ENCODE measurements around the gene TBC1D10A.

Gene TBC1D10A

DNA sequence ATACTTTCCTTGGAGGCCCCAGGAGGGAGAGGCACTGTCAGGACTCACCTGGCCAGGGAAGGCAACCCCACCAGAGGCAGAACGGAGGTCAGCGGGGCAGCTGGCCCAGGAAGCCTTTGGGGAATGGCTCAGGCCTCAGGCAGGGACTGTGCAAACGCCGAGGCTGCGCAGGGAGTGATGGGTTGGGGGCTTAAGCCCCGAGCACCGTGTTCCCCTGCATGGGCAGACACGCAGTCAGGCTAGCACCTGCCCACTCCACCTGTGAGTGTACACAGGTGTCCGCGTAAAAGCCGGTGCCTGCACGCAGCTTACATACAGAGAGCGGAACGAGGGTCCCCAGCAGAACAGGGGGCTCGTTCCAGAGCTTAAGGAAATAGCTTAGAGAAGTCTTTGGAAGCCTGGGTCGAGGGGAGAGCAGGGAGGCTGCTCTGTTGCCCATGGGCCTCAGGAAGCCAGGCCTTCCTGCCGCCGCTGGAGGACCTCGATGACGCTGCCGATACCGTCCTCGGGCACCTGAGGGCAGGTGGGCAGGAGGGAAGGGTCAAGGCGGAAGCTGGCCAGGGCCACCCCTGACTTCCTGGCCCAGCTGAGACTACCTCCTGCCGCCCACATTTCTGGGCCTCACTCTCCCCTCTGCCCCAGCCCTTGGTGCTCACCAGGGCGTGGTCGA lies 41.4 kb downstream of the TBC1D10A start:
- DNase-seq = no peak

DNA sequence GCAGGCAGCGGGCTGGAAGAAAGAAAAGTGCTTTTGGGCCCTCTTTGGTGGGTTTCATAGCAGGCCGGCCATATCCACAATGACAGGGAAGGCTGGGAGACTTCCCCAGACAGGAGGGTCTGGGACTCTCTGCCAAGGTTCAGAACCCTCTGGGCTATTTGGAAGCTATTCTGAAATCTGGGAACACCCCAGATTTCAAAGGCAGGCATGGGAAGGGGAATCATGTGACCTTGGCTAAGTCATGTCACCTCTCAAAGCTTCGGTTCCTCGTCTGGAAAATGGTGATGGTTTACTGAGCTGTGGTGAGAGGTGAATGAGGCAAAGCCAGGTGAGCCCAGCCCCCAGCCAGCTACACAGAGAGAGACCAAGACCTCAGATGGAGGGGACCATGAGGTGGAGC lies 42.1 kb downstream of the TBC1D10A start:
- no peak for DNase-seq

GRCh38 chr22:30284172-30284571 lies 42.6 kb downstream of the TBC1D10A start:
- no peak for DNase-seq

- DNase-seq = no peak
These were observed 43.4 kb downstream of the TBC1D10A start for GRCh38 chr22:30283342-30283741.

GRCh38 chr22:30282616-30283046 lies 44.1 kb downstream of the TBC1D10A start:
- no peak for DNase-seq

DNA sequence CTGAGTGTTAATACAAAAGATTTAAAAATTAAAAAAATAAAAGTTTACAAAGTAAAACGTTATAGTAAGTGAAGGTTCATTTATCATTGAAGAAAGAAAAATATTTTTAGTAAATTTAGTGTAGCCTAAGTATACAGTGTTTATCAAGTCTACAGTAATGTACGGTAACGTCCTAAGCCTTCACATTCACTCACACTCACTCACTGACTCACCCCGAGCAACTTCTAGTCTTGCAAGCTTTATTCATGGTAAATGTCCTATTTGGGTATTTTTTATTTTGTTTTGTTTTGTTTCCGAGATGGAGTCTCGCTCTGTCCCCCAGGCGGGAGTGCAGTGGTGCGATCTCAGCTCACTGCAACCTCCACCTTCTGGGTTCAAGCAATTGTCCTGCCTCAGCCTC lies 46.2 kb downstream of the TBC1D10A start:
- no peak for DNase-seq

DNA sequence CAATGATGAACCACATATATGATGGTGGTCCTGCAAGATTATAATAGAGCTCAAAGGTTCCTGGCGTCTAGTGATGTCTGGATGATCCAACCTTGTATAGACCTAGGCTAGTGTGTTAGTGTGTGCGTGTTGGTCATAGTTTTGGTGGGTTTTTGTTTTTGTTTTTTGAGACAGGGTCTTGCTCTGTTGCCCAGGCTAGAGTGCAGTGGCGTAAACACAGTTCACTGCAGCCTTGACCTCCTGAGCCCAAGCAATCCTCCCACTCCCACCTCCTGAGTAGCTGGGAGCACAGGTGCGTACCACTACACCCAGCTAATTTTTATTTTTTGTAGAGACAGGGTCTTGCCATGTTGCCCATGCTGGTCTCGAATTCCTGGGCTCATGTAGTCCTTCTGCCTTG lies 46.8 kb downstream of the TBC1D10A start:
- DNase-seq = no peak

GRCh38 chr22:30279046-30279788 lies 47.5 kb downstream of the TBC1D10A start:
- no peak for DNase-seq

GRCh38 chr22:30277547-30278344 lies 49.0 kb downstream of the TBC1D10A start:
- no peak for DNase-seq

GRCh38 chr22:30276039-30276438 lies 50.7 kb downstream of the TBC1D10A start:
- DNase-seq = peak in 1 of 6 experiments; percentile 15

DNA sequence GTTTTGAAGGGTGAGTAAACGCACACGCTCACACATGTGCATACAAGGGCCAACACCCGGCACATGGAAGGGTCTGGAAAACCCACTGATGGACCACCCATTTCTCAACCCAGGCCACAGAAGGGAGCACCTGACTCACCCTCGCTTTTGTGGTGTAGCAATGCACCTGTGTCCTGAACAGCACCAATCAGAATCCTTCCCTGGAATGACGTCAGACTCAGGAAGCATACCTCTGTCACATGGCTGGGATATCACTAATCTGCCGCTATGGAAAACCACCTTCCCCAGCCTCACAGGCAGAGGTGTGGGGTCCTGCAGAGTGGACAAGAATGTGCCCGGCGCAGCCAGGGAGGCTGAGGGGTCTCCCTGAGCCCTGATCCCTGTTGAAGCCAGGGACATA lies 51.1 kb downstream of the TBC1D10A start:
- DNase-seq = peak in 2 of 6 experiments; percentile 18 to 25

- DNase-seq = no peak
These were observed 52.3 kb downstream of the TBC1D10A start for GRCh38 chr22:30274437-30274812.

DNA sequence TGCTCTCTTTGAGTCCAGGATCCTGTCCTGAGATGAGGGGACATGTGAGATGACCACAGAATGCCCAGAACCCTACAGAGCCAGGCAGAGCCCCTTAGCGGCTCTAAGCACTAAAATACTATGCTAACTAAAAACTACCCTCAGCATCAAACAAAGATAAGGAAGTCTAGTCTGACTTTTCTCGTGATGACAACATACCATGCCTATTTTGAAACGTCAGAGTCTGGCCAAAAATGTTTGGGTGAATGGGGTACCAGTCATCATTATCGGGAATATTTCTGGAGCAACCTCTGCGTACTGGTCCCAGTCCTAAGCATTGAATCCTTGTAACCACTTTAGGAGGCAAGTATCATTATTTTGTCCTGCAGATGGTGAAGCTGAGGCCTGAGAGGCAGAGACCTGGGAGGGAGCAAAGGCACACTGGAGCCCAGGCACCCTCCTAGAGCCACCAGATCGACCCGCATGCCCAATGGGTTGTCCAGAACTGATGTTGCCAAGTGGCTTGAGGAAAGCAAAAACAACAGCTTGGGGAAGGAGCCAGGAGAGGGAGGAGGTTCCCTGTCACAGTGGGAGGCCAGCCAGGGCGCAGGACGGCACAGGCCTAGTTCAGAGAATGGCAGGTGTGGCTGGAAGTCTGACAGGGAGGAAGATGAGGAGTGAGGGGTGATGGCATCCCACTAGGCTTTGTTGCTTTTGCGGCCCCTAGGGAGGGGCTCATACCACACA lies 52.9 kb downstream of the TBC1D10A start:
- no peak for DNase-seq

- DNase-seq = no peak
These were observed 53.8 kb downstream of the TBC1D10A start for GRCh38 chr22:30272781-30273601.

GRCh38 chr22:30270832-30271231 lies 55.9 kb downstream of the TBC1D10A start:
- DNase-seq = no peak

- no peak for DNase-seq
These were observed 58.4 kb downstream of the TBC1D10A start for GRCh38 chr22:30268331-30268730.

- DNase-seq = peak; percentile 32 to 60 (median 45)
These were observed 59.1 kb downstream of the TBC1D10A start for GRCh38 chr22:30267382-30268302.

DNA sequence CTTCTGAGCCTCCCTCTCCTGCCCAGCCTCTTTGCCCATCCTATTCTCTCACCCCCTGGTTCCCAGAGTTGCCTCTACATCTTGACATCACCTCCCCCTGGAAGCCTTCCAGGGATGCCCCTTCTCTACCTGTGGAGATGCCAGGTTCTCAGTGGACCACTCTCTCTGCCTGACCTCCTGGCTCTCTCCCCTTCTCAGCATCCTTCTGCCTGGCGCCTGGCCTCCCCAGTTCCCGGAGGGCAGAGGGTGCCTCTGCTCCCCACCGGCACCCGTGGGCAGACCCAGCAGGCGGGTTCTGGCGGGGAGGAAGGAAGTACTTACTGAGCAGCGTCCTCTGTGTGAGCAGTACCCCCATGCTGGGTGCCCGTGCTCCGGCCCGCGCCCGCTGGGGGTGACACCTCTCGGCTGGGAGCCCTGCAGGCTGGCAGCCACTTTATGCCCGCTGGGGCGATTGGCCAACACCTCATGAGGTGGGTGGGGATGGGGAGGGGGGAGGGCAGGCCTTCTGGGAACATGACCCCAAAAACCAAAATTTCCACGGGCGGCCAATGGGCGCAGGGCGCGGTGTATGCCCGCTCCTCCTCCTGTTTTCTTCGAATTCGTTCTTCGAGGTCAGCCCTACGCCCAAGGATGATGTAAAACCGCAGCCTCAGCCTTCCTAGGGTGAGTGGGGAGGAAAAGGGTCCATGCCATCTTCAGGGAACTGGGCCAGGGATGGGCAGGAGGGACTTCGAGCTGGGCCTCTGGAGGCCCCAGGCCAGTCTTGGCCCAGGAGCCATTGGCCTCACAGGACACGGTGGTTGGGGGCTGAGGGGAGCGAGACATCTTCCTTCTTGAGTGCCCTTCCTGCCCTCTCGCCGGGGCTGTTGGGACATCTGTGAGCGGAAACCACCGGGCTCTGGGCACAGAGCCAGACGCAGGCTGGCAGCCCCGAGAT lies 60.0 kb downstream of the TBC1D10A start, which contains the start of gene OSM:
TSS of gene OSM (minus strand) at position 407 of the 937 bp plus-strand sequence. CDS start at position 355, 52 bp downstream.
- peak; percentile 27 to 62 (median 52) for DNase-seq

GRCh38 chr22:30265823-30266444 lies 60.8 kb downstream of the TBC1D10A start:
- peak; percentile 68 to 88 (median 77) for DNase-seq
